NCI-H2227 treated with DMSO at 0.1 percent for 48 hours (cell line): Measurements from ENCODE around the gene HOXD10.
A peak's percentile ranks its signal among the peaks of the same experiment; 100 is the strongest.

Source experiments
- DNase-seq: peaks from one replicate; lab custom pipeline; 2025; lab: John Stamatoyannopoulos, UW

The HOXD10 gene

DNA sequence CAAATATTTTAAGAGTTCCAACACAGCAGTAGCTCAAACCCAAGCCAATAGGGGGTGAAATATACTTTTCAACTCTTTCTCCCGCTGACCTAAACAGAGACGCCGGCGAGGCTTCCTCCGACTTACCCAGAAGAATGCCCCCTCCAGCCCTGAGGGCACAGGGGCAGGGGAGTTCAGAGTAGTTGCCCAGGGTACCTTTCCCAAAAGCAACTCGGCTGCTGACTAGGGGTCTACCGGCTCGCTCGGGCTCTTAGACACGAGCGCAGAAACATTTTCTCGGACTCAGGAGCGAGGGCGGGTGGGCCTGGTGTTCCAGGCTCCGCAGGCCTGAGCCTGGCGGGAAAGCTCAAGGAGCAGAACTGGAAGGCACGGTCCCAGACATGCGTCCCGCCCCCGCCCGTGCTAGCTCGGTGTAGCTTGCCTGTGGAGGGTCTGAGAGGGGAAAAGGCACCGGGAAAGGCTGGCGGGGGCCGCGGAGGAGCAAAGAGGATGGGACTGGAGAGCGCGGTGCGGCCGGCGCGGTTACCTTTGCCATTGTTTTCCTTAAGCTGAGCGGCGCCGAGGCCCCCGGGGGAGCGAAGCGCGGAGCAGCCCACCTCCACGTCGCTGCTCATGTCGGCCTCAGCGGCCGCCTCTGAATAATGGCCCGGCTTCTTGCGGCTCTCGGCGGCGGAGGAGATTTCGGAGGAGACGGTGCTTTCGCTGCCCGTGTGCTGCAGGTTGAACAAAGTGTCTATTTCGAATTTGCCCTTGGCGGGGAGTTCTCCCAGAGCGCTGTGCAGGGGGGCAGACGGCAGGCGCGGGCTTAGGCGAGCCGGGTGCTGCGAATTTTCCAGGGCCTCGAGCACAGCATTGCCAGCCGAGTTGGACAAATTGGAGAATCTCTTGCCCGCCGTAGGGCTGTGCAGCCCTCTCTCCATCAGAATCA is 33.5 kb upstream of the HOXD10 start:
- no peak for DNase-seq

DNA sequence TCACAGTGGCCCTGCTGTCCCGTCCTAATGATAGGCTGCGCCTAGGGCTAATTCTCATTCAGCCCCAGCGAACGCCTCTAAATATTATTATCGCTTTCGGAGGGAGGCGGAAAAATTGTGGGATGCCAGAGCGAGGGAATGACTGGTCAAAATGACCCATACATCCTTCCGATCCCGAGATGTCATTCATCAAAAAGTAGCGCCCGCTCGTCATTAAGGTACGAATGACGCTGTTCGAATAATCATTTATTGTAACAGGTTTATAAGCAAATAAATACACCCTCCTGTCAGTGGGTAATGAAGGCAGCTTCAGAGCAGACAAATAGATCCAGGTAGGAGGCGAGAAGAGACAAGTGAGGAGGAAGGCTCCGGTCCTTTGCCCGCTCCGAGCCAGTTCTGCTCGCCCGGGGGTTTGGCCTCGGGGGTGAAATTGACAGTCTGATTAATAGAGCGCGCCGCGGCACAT is 32.7 kb upstream of the HOXD10 start, which contains the start of gene EVX2:
EVX2 (minus strand) TSS at position 167 of the 466 bp plus-strand sequence. CDS start 186 bp downstream, outside the sequence.
- no peak for DNase-seq

DNA sequence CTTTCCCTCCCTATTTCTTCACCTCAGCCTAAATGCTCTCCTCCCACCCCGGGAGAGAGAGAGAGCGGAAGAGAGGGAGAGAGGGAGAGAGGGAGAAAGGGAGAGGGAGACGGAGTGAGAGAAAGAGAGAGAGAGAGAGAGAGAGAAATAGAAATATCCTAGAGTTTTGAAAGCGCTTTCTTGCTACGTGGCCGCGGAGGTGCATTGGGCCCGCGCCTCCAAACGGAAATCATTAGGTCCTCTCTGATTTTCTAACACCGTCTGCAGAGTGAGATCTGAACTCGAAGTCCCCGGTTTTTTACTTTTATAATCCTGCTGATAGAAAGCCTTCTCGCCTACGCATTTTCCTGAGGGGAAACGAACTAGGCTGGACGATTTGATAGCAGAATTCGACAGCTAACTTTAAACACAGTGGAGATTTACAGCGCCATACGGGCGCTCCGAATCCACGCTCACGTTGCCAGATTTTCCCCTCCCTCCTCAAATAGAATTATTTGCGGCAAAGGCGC is 31.9 kb upstream of the HOXD10 start:
- peak; percentile 63 for DNase-seq

DNA sequence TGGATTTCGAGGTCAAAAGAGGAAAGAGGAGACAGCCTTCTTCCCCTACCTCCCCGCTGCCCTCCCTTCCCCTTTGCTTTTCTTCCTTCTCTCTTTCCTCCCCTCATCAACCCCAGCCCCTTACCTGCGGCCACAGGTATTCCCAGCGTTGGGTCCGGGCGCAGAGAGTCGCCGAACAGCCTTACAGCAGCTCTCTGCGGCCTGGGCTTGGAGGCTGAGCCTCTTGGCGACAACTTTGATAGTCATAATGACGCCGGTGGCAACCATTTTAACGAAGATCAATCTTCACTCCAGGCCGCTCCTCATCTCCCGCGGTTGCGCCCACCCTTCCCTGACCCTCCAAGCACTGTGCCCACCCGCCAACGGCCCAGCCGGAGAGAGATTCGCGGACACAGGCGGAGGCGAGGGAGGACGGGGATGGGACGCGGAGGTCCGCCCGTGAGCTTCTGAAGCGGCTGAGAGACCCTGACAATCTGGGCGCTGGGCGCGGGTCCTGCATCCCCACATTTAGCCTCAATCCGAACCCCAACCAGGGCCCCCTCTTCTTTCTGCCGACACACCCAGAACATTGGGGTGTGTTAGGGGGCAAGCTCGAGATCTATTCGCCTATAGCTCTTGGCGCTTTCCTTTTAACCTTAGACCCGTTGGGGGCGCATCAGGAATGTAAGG is 31.3 kb upstream of the HOXD10 start:
- no peak for DNase-seq

DNA sequence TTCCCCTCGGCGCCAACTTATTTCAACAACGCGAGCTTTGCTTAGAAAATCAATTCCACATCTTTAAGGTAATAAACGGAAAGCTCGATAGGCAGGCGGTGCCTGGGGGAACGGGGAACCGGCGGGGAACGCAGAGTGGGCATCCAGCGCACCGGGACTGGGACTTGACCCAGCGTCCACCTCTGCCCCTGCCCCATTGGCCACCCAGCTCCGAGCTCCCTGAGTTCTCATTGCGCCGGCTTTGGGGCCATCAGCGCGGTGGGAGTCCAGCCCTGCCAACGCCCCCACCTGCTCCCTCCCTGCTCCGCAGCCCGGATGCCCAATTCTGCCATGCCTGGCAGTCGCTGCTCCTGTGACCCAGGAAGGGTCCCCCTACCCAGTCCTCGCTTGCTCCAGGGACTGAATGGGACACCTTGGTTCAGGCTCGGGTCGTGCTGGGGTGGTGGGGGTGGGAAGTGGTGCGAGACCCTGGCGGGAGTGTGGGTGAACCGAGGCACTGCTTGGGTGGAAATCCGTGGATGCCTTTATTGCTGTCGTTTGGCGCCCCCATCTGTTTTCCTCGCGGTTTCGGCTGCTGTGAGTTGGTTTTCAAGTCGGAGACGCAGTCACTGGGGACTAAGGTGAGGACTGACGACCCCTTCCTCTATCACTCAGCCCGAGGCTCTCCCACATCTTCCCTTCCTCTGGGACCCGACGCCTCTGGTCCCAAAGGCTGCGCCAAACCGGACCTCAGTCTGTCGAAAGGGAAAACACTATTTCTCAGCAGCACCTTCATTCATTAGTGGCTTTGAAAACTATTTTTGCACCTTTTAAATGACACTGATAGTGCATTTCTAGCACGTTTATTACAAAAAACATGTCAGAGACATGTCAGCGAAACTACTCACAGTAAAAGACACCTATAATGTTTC is 30.5 kb upstream of the HOXD10 start:
- peak; percentile 48 for DNase-seq

DNA sequence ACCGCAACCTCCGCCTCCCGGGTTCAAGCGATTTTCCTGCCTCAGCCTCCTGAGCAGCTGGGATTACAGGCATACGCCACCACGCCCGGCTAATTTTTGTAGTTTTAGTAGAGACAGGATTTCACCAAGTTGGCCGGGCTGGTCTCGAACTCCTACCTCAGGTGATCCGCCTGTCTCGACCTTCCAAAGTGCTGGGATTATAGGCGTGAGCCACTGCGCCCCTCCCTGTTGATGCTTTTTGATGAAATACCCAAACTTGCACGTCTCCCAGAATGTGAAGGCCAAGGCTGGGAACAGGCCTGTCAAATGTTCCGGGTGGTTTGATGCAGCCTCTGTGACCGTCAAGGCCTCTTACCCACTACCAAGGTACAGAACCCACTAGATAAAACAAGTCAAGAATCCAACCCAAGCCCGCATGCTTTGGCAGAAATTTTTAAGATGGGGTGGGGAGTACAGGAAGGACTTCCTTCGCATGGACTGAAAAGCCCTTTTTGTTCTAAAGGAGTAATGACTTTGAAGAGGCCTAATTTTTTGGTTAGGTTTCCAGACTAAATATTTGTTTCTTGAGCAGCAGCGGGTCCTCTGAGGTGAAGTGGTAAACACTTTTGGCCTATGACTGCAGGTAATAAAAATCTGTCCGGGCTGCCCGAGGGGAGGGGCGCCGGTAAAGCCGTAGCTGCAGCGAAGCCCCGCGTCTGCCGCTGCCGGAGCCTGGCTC is 29.1 kb upstream of the HOXD10 start:
- no peak for DNase-seq

DNA sequence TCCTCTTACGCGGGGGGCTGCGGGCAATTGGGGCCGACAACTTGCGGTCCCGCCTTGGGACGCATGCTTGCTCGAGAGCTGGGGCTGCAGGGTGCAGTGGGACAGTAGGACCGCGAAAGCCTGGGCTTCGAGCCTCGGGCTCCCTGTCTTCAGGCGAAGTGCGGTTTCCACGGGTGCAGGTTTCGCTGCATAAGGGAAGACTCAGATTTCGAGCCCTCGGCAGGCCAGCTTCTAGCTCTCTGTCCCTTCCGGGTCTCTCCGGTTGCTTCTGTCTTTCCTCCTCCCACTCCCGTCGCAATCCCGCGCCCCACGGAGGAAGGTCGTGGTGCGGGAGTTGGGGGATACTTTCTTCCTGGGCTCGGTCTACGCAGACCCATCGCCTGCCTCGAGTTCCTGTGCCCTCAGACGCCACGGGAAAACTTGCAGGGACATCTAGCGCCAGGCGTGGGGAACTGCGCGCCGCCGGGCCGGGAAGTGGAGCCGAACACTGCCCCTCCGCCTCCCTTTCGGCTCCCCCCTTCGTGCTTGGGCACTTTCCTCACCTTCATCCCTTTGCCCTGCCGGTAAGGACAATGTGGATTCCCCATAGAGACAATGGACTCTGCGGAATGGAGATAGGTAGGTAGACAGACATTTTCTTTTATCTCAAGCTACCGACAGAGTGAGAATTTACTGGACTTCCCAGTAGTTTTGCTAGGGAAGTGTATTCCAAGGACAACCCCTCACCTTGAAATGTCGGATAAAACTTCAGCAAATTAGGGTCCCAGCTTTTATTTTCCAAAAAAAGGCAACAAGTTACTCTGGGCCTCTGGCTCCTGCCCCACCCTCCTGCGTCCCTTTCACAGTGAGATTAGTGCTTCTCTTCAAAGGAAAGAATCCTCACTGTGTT is 28.3 kb upstream of the HOXD10 start:
- DNase-seq, result peak; percentile 66

DNA sequence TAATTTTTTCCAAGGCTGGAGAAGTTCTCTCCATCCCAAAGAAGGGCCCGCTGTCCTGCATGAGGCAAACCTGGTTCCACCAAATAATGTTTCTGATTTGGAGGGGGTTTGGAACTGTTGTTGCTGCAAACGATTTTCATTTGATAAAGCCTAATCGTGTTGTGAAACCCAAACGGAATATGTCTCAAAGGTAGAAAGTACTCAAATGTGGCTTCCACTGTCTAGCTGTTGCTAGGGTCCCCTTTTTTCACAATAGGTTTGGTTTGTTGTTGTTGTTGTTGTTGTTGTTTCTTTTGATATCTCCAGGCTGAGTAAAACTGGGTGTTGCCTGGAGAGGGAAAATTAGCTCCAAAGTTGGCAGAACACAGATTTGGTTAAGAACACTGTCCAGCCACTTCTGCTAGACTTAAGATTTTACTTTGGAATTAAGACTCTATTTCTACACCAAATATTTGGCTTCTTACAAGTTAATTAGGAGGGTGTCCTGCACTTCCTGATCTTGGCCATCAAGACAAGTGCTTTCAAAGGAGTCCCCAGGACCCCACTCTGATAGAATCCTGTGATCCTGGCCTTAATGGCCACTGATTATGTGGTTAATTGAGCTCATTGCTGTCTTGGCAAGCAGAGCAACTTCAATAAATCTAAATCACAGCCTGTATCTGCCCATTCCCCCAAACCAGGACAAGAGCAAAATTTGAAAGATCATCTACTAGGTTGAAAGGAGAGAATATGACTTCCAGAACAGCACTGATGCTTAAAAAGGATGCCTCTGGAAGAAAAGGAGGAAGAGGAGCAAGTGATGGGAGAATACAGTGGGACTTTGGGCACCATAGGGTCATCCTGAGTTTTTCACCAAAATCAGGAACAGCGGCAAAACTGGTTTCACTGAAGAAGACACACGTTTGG is 27.4 kb upstream of the HOXD10 start:
- DNase-seq, result no peak

DNA sequence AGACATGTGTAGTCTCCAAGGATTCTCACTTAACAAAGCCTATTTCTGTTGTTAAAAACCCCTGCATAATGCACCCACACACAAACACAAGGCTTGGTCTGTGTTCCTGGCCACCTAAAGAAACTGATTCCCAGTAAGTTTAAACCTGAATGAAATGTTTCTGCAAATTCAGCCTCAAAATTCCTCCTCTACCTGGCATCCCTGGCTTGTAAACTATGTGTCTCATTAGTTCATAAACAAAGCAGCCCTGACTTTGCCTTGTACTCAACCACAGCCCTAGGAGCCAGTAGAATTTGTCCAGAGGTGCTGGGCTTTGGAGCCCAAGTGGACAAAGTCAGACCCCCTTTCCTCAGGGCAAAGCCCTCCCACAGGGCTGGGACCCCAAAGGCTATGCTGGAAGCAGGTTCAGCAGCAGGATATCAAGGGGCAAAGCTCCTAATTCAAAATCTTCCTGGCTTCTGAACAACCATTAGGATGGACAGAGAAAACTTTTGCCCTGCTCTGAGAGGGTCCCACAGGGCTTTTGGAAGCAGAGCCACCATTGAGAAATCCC is 26.7 kb upstream of the HOXD10 start:
- no peak for DNase-seq

DNA sequence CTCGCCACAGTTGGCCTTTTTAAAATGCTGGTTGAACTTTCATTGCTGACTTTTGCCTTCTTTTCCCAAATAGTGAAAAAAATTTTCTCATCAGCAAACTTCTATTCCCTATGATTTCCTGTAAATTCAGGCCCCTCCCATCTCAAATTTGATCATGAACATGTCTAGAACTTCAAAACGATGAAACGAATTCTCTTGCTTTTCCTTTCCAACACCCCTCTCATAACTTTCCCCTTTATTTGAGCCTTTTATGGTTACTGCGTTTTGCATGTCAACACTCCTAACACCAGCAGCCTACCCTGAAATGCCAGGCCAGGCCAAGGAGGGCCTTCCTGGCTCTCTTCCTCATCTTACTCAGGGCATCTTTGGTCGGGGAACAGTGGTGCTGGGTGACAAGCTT is 25.7 kb upstream of the HOXD10 start:
- DNase-seq, result no peak

DNA sequence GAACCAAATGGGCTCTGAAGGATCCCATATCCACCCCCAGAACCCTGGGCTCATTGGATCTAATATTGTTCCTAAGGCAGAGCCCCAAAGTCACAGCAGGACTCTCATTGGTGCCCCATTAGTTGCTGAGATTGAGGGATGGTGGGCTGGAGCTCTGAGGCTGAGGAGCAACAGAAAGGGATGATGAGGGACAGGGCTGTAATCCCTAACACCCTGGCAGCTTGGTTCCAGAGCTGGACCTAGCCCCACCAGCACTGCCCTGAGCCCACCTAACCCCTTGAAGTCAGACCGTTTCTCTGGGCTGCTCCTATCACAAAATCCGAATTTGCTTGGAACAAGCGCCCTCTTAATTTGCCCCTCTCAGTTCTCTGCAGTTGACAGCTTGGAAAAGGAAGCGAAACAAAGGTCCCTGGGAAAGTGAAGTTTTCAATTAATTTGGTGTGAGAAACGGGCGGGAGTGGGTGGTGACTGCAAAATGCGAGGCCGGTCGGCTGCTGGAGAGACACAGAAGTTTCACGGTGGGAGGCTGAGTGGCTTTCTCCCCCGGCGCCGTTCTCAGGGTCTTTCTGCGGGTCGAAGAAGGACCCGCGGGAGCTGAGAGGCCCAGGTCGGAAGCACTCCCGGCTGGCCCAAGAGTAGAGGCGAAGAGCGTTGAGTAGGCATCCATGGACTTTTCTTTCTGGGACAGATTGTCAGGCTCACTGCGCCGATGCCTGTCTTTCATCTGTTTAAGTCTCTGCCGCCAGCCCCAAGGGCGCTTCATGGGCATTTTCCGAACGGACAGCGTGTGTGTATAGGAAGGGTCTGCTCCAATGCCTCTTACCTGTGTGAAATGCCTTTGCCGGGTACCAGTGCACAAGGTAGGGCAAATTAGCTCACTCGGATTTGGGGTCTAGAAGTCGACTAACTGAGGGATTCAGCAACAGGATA is 25.0 kb upstream of the HOXD10 start:
- peak; percentile 57 for DNase-seq

DNA sequence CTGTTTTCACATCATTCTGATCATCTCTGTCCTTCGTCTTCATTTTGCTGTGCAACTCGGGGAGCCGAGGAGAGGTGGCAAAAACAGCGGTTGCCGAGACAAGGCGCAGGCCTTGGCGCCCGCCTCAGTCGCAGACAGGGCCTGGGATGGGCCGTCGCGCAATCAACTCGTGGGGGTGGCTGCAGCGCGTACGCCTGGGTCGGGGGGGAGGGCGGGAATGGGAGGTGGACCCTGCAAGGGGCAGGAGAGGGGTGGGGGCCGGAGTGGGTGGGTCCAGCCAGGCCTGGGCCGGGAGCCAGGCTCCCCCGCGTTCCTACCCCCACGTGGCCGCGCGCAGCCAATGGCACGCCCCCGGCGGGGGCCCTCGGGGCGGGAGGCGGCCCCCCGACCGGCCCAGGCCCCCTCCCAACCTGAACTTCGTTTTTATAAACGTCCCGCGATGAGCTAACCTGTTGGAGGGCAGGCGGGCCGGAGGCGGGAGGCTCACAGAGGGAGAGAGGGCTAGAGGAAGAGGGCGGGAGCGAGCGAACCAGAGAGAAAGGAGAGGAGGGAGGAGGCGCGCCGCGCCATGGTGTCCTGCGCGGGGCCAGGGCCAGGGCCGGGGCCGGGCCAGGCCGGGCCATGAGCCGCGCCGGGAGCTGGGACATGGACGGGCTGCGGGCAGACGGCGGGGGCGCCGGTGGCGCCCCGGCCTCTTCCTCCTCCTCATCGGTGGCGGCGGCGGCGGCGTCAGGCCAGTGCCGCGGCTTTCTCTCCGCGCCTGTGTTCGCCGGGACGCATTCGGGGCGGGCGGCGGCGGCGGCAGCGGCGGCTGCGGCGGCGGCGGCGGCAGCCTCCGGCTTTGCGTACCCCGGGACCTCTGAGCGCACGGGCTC is 24.1 kb upstream of the HOXD10 start, which contains the start of gene HOXD13:
HOXD13 (plus strand) TSS at position 452 of the 875 bp plus-strand sequence; CDS start at position 622, 170 bp downstream.
- peak; percentile 84 for DNase-seq

DNA sequence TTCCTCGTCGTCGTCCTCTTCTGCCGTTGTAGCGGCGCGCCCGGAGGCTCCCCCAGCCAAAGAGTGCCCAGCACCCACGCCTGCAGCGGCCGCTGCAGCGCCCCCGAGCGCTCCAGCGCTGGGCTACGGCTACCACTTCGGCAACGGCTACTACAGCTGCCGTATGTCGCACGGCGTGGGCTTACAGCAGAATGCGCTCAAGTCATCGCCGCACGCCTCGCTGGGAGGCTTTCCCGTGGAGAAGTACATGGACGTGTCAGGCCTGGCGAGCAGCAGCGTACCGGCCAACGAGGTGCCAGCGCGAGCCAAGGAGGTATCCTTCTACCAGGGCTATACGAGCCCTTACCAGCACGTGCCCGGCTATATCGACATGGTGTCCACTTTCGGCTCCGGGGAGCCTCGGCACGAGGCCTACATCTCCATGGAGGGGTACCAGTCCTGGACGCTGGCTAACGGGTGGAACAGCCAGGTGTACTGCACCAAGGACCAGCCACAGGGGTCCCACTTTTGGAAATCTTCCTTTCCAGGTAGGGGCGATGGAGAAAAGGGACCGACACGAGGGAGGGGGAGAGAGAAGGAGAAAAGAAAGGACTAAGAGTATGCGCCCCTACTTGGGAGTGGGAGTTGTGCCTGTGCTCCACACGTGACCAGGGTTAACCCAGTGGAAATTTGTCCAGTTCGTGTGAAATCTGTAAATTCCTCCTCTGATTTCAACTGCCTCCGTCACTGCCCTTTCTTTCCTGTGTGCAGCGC is 23.3 kb upstream of the HOXD10 start:
- peak; percentile 32 for DNase-seq

DNA sequence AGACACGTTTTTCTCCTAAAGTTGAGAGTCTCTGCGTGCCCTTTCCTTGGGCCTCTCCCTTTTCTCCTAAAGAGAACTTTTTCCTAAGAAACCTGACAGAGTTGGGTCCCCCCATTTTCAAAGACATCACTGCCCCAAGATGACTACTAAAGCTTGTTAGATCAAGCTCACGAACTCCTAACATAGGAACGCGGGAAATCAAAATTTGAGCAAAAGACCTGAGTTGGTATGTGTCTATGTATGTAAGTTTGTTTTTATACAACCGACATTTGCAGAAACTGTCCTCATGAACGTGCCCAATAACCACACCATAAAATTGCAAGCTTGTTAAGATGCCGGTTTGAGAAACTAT is 22.7 kb upstream of the HOXD10 start:
- DNase-seq, result no peak

DNA sequence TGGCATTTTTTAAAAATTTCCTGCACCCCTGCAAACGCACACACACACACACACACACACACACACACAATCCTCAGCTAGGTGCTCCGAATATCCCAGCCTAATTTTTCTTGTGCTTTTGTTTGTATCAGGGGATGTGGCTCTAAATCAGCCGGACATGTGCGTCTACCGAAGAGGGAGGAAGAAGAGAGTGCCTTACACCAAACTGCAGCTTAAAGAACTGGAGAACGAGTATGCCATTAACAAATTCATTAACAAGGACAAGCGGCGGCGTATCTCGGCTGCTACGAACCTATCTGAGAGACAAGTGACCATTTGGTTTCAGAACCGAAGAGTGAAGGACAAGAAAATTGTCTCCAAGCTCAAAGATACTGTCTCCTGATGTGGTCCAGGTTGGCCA is 22.2 kb upstream of the HOXD10 start:
- no peak for DNase-seq

DNA sequence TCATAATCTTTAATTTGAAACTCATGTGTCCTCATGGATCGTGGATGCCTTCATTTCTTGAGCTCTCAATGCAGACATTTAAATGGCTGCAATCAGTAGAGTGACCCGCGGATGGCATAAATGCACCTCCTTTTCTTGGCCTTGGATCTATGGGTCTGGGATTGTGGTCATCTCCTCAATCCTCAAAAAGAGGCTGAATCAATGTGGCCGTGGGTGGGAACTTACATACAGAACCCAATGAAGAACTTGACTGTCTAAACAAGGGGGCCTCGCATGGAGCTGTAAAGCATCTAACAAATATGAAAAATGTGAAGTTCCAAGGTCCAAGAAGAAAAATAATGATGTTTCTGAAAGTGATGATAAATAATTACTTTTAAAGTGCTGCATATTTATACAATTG is 21.2 kb upstream of the HOXD10 start:
- no peak for DNase-seq
